GM18867 (cell line): ENCODE measurements around the gene UBE2Q1.

Source experiments
- ATAC-seq: cut with Tn5 transposase; IDR thresholded peaks from one replicate; pipeline ENCODE4 v1.9.1; 2021; ENCODE audit warnings: mild to moderate bottlenecking, moderate library complexity; ENCODE audit not compliant: unreplicated experiment

The UBE2Q1 gene

GRCh38 chr1:154512760-154513159 lies 45.7 kb downstream of the UBE2Q1 start:
- ATAC-seq, result no peak

- no peak for ATAC-seq
Observed at GRCh38 chr1:154503898-154504297, 54.6 kb downstream of the UBE2Q1 start.

- no peak for ATAC-seq
Observed at GRCh38 chr1:154502744-154503115, 55.7 kb downstream of the UBE2Q1 start.

- ATAC-seq, result no peak
Observed at GRCh38 chr1:154502066-154502743, 56.3 kb downstream of the UBE2Q1 start, which contains the start of the genes SHE and TDRD10. Gene SHE (minus strand): TSS chr1:154502412. CDS start chr1:154502026, 386 bp downstream. Gene TDRD10 (plus strand): TSS chr1:154502219. CDS start chr1:154506904, 4,685 bp downstream.

GRCh38 chr1:154501423-154502065 lies 56.9 kb downstream of the UBE2Q1 start:
- no peak for ATAC-seq

GRCh38 chr1:154500533-154500932 lies 57.9 kb downstream of the UBE2Q1 start:
- ATAC-seq, result no peak

GRCh38 chr1:154499446-154499845 lies 59.0 kb downstream of the UBE2Q1 start:
- ATAC-seq, result no peak
